HCT116 (cell line): ENCODE measurements around the gene APP.

Experiments used
- POLR2A ChIP-seq: IDR thresholded peaks from 2 replicates; pipeline ENCODE4 v1.7.0; 2011; ENCODE audit warnings: borderline replicate concordance; ENCODE audit not compliant: insufficient read depth, insufficient read length; ENCODE audit errors: extremely low read depth
- YY1 ChIP-seq: IDR thresholded peaks from 2 replicates; pipeline ENCODE4 v1.6.1; 2011; ENCODE audit warnings: low read length, low read depth, moderate library complexity, mild to moderate bottlenecking; ENCODE audit not compliant: insufficient replicate concordance; ENCODE audit errors: extremely low read depth
- TF ChIP-seq, protein P1 (sequence below): IDR thresholded peaks from 2 replicates; pipeline ENCODE4 v1.6.1; 2012
- TF ChIP-seq, protein P2 (sequence below), 3 experiments: fragments of 200-600 bp in 1 of 3; sonication (generic) in 1 of 3; IDR thresholded peaks in 2 of 3; conservative IDR thresholded peaks in 1 of 3; 2 replicates each; pipeline ENCODE4 v1.5.1; 2012 to 2017; ENCODE audit warnings: low read depth in 2 of 3, low read length in 2 of 3, antibody characterized with exemption in 1 of 3, borderline replicate concordance in 1 of 3, control low read depth in 1 of 3, mild to moderate bottlenecking in 1 of 3, mixed read lengths in 1 of 3, mixed run types in 1 of 3, moderate library complexity in 1 of 3; ENCODE audit not compliant: insufficient read depth in 1 of 3

DNA sequence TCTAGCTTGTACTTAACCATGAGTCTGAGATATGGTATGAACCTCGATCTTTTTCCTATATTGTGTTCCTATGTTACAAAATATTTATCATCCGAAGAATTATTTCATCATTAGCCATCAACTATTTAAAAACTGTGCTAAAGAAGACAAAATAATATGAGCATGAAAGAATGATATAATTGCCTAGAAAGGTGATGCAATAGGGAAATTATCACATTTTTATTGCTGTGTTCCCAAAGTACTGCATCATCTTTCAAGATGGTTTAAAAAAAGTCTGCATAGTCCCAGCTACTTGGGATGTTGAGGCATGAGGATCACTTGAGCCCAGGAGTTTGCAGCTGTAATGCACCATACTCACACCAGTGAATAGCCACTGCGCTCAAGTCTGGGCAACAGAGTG is 126.7 kb downstream of the APP start:
- TF ChIP-seq POLR2A (no peak), YY1 (no peak)
- TF ChIP-seq, protein P1, sequence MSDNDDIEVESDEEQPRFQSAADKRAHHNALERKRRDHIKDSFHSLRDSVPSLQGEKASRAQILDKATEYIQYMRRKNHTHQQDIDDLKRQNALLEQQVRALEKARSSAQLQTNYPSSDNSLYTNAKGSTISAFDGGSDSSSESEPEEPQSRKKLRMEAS, result no peak
- TF ChIP-seq, protein P2, sequence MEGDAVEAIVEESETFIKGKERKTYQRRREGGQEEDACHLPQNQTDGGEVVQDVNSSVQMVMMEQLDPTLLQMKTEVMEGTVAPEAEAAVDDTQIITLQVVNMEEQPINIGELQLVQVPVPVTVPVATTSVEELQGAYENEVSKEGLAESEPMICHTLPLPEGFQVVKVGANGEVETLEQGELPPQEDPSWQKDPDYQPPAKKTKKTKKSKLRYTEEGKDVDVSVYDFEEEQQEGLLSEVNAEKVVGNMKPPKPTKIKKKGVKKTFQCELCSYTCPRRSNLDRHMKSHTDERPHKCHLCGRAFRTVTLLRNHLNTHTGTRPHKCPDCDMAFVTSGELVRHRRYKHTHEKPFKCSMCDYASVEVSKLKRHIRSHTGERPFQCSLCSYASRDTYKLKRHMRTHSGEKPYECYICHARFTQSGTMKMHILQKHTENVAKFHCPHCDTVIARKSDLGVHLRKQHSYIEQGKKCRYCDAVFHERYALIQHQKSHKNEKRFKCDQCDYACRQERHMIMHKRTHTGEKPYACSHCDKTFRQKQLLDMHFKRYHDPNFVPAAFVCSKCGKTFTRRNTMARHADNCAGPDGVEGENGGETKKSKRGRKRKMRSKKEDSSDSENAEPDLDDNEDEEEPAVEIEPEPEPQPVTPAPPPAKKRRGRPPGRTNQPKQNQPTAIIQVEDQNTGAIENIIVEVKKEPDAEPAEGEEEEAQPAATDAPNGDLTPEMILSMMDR (IDR thresholded peaks at IDR 0.05 in 2 of 3, conservative IDR thresholded peaks at IDR 0.05 in 1 of 3; ENCODE audit: borderline replicate concordance in 1 of 3, insufficient read depth in 1 of 3, low read depth in 2 of 3, low read length in 2 of 3), result no peak
